HEK293T (cell line): Measurements from ENCODE around the gene GGA2.

ENCODE experiments used
- CTCF ChIA-PET: fragments of 350-600 bp; formaldehyde crosslinking; extraction: SDS; loops from one replicate; lab custom pipeline; 2021; ENCODE audit warnings: antibody characterized with exemption, inconsistent platforms; lab: Yijun Ruan, JAX
- POLR2A ChIA-PET: fragments of 350-600 bp; formaldehyde crosslinking; extraction: SDS; loops from one replicate; lab custom pipeline; 2020; ENCODE audit warnings: antibody characterized with exemption, inconsistent platforms; lab: Yijun Ruan, JAX
- DNase-seq: peaks from one replicate; pipeline ENCODE4 v3.0.0; 2012; ENCODE audit warnings: mixed read lengths; ENCODE audit errors: extremely low spot score
- ARNT ChIP-seq: fragments of 450-650 bp; IDR thresholded peaks from 2 replicates; pipeline ENCODE4 v1.6.1; 2017; ENCODE audit warnings: mild to moderate bottlenecking
- BHLHE40 ChIP-seq: fragments of 450-650 bp; IDR thresholded peaks from 2 replicates; pipeline ENCODE4 v1.6.1; 2016; ENCODE audit warnings: mild to moderate bottlenecking, moderate library complexity, borderline replicate concordance
- CTBP1 ChIP-seq: fragments of 450-650 bp; IDR thresholded peaks from 2 replicates; pipeline ENCODE4 v1.6.1; 2016; ENCODE audit warnings: borderline replicate concordance
- ELF4 ChIP-seq: fragments of 450-650 bp; IDR thresholded peaks from 2 replicates; pipeline ENCODE4 v1.6.1; 2017; ENCODE audit warnings: antibody characterized with exemption
- FOXA1 ChIP-seq: fragments of 450-650 bp; IDR thresholded peaks from 2 replicates; pipeline ENCODE4 v1.6.1; 2016; ENCODE audit warnings: mild to moderate bottlenecking
- FOXK2 ChIP-seq: fragments of 450-650 bp; IDR thresholded peaks from 2 replicates; pipeline ENCODE4 v1.6.1; 2016; ENCODE audit warnings: mild to moderate bottlenecking
- FOXM1 ChIP-seq: fragments of 450-650 bp; IDR thresholded peaks from 2 replicates; pipeline ENCODE4 v1.6.1; 2017; ENCODE audit warnings: mild to moderate bottlenecking, borderline replicate concordance
- HDGF ChIP-seq: fragments of 450-650 bp; IDR thresholded peaks from 2 replicates; pipeline ENCODE4 v1.6.1; 2017; ENCODE audit warnings: antibody characterized with exemption, borderline replicate concordance
- L3MBTL2 ChIP-seq: fragments of 450-650 bp; conservative IDR thresholded peaks from 2 replicates; pipeline ENCODE4 v1.6.1; 2016; ENCODE audit warnings: mild to moderate bottlenecking
- LEF1 ChIP-seq: fragments of 450-650 bp; IDR thresholded peaks from 2 replicates; pipeline ENCODE4 v1.6.1; 2017; ENCODE audit warnings: mild to moderate bottlenecking, borderline replicate concordance
- NFRKB ChIP-seq: fragments of 450-650 bp; IDR thresholded peaks from 2 replicates; pipeline ENCODE4 v1.6.1; 2016; ENCODE audit warnings: mild to moderate bottlenecking, moderate library complexity
- PKNOX1 ChIP-seq: fragments of 450-650 bp; IDR thresholded peaks from 2 replicates; pipeline ENCODE4 v1.6.1; 2016
- SP1 ChIP-seq: fragments of 450-650 bp; IDR thresholded peaks from 2 replicates; pipeline ENCODE4 v1.6.1; 2017
- SUZ12 ChIP-seq: fragments of 450-650 bp; IDR thresholded peaks from 2 replicates; pipeline ENCODE4 v1.6.1; 2016; ENCODE audit warnings: mild to moderate bottlenecking
- TARDBP ChIP-seq: fragments of 450-650 bp; IDR thresholded peaks from 2 replicates; pipeline ENCODE4 v1.6.1; 2016
- ZNF384 ChIP-seq: fragments of 450-650 bp; IDR thresholded peaks from 2 replicates; pipeline ENCODE4 v1.6.1; 2016

Gene GGA2

GRCh38 chr16:23519282-23519681, 9.0 kb upstream of the GGA2 start:
- POLR2A ChIA-PET: no interaction called here

GRCh38 chr16:23518435-23518891, 8.2 kb upstream of the GGA2 start:
- no peak for DNase-seq
- POLR2A ChIA-PET: no interaction called here
- no peak for TF ChIP-seq FOXA1
- TF ChIP-seq ARNT: no peak
- no peak for TF ChIP-seq ZNF384
- no peak for TF ChIP-seq NFRKB
- TF ChIP-seq HDGF: no peak
- TF ChIP-seq TARDBP: no peak
- TF ChIP-seq FOXK2: no peak
- TF ChIP-seq LEF1: no peak
- no peak for TF ChIP-seq ELF4
- no peak for TF ChIP-seq BHLHE40
- TF ChIP-seq SP1: no peak
- no peak for TF ChIP-seq PKNOX1
- TF ChIP-seq L3MBTL2: no peak
- no peak for TF ChIP-seq FOXM1
- TF ChIP-seq SUZ12: no peak
- TF ChIP-seq CTBP1: no peak
- CTCF ChIA-PET: no interaction called here

More at GRCh38 chr16:23519282-23519681, 9.0 kb upstream of the GGA2 start:
- DNase-seq: no peak
- CTCF ChIA-PET: no interaction called here
- TF ChIP-seq L3MBTL2: no peak
- no peak for TF ChIP-seq TARDBP
- no peak for TF ChIP-seq HDGF
- no peak for TF ChIP-seq FOXA1
- no peak for TF ChIP-seq SUZ12
- TF ChIP-seq ARNT: no peak
- TF ChIP-seq ELF4: no peak
- TF ChIP-seq NFRKB: no peak
- no peak for TF ChIP-seq ZNF384
- TF ChIP-seq CTBP1: no peak
- TF ChIP-seq BHLHE40: no peak
- TF ChIP-seq FOXK2: no peak
- no peak for TF ChIP-seq LEF1
- no peak for TF ChIP-seq PKNOX1
- TF ChIP-seq SP1: no peak

GRCh38 chr16:23516366-23517137, 6.3 kb upstream of the GGA2 start:
- no peak for TF ChIP-seq NFRKB
- no peak for TF ChIP-seq CTBP1
- TF ChIP-seq L3MBTL2: no peak
- TF ChIP-seq SUZ12: no peak
- no peak for TF ChIP-seq BHLHE40
- POLR2A ChIA-PET: no interaction called here
- no peak for DNase-seq
- CTCF ChIA-PET: no interaction called here

GRCh38 chr16:23515881-23516280, 5.6 kb upstream of the GGA2 start:
- CTCF ChIA-PET: no interaction called here
- POLR2A ChIA-PET: no interaction called here
- no peak for DNase-seq
- TF ChIP-seq ZNF384: no peak

GRCh38 chr16:23514381-23515152, 4.3 kb upstream of the GGA2 start:
- ChIA-PET CTCF (no interaction called here), POLR2A (no interaction called here)
- DNase-seq: no peak
- TF ChIP-seq L3MBTL2 (no peak), ZNF384 (no peak), FOXK2 (no peak), ARNT (no peak), LEF1 (no peak), HDGF (no peak), FOXA1 (no peak), ELF4 (no peak), SP1 (no peak), PKNOX1 (no peak), FOXM1 (no peak), SUZ12 (no peak), NFRKB (no peak)

GRCh38 chr16:23512168-23512695, 1.9 kb upstream of the GGA2 start:
- ChIA-PET POLR2A (no interaction called here), CTCF (no interaction called here)
- TF ChIP-seq HDGF (no peak), PKNOX1 (no peak), L3MBTL2 (no peak), SP1 (no peak), SUZ12 (no peak)
- no peak for DNase-seq
